HG02623 (cell line): Measurements from ENCODE around the gene ZMYM1.
"Not testable (repeated sequence)": the region's sequence is repeated elsewhere in the genome, so short reads cannot be mapped to it uniquely, and the experiment has no call there.

Source experiments
- ATAC-seq: cut with Tn5 transposase; IDR thresholded peaks from one replicate; pipeline ENCODE4 v1.9.1; 2021; ENCODE audit warnings: moderate library complexity; ENCODE audit not compliant: unreplicated experiment

ZMYM1 gene

GRCh38 chr1:35073265-35073811, 5.8 kb upstream of the ZMYM1 start:
- no peak for ATAC-seq

GRCh38 chr1:35076426-35076825, 2.8 kb upstream of the ZMYM1 start:
- not testable (repeated sequence) for ATAC-seq

- no peak for ATAC-seq
Measured at GRCh38 chr1:35080171-35080854, 1.1 kb downstream of the ZMYM1 start.

DNA sequence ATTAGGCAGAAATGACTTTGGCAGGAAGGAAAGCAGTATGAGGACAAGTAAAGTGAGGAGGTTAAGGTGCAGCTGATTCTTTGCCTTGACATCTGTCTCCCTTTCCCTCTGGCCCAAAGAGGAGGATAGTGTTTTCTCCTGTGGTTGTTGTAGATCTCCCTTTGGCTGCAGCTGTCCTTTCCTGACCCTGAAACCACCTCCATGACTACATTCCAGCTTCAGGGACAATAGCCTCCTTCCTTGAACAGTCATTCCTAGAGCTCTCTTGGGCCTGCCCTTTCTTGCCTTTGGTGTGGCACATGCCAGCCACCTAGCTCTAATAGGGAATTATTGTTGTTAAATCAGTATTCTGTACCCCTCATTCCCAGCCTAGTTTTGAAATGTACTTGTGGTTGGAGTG, 6.2 kb downstream of the ZMYM1 start:
- no peak for ATAC-seq

DNA sequence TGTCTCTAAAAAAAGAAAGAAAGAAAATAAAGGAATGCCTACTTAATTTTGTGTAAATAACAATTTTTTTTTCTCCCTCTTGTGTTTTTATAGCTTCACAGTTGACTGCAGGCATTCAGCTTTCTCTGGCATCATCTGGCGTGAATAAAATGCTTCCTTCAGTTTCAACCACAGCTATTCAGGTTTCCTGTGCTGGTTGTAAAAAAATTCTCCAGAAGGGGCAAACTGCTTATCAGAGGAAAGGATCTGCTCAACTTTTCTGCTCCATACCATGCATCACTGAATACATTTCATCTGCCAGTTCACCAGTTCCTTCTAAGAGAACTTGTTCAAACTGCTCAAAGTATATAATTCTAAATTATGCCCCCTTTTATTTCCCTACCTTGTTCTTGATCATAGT, 18.0 kb downstream of the ZMYM1 start:
- ATAC-seq: no peak

DNA sequence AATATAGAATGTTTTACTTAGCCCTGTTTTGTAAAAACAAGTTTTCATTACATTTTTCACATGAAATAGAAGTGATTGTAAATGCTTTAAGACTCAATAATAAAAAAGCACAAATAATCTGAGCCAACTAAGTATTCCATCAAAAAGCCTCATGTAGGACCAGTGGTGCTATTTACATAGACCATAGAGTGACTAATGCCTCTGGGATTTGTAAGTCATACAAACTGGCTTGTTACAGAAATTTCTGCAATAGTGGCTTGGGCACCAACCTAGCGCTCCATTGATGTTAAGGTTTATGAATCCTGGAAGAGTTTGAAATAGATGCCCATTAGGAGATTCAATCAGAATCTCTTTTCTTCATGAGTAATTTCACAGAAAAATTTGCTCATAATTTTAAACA, 31.9 kb downstream of the ZMYM1 start:
- no peak for ATAC-seq

DNA sequence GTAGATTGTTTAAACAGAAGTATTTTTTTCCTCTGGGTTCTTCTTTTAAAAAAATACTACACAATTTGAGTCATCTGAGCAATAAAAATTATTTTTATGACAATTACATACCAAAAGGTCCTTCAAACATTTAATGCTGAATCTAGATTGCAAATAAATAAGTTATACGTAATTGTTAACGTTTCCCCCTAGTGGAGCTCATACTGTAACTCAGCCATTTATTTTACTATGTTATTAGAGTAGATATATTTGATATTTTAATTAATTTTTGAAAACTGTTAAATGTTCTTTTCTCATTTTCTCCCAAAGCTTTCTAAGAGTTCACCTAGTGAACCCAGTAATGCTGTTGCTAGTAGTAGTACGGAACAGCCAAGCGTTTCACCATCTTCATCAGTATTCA, 33.5 kb downstream of the ZMYM1 start:
- ATAC-seq: no peak

DNA sequence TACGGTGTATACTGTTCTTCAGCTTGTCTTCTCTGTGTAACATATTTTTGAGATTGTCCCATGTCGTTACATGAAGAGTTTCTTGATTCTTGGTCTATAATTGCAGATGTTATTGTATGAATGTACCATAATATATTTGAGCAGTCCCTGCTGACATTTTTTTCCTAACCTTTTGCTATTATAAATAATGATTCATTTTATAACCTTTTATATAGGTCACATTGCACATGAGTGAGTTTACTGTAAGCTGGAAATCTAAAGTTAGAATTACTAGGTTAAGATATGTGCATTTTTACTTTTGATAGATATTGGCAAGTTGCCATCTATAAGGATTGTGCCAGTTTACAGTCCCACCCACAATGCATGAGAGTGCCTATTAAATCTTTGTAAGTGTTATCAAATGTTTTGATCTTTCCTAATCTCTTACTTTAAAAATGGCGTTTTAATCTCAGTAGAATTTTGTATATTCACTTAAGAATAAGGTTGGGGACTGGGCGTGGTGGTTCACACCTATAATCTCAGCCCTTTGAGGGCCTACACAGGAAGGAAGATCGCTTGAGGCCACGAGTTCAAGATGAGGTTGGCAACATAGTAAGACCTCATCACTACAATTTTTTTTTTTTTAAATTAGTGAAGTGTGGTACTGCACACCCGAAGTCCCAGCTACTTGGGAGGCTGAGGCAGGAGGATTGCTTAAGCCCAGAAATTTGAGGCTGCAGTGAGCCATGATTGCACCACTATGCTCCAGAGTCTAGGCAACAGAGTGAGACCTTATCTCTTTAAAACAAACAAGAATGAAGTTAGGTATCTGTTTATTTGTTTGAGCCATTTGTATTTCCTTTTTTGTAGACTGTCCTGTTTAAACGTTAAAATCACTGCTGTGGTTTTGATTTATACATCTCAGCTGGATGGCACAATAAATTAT, 36.5 kb downstream of the ZMYM1 start:
- no peak for ATAC-seq

GRCh38 chr1:35120458-35121133, 41.4 kb downstream of the ZMYM1 start:
- ATAC-seq: no peak

DNA sequence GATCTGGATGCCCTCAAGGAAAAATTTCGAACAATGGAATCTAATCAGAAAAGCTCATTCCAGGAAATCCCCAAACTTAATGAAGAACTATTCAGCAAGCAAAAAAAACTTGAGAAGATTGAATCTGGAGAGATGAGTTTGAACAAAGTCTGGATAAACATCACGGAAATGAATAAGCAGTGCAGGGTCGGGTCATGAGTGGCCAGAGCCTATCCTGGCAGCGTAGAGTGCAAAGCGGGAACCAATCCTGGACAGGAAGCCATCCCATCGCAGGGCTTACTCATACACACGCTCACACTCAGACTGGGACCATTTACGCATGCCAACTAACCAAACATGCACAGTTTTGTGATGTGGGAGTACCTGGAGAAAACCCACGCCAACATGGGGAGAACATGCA, 43.1 kb downstream of the ZMYM1 start:
- no peak for ATAC-seq

- no peak for ATAC-seq
Measured at GRCh38 chr1:35126546-35126945, 47.4 kb downstream of the ZMYM1 start.

- ATAC-seq: no peak
Measured at GRCh38 chr1:35129080-35129479, 49.9 kb downstream of the ZMYM1 start.

- no peak for ATAC-seq
Measured at GRCh38 chr1:35136780-35137179, 57.6 kb downstream of the ZMYM1 start.

- ATAC-seq: not testable (repeated sequence)
Measured at GRCh38 chr1:35137590-35137989, 58.4 kb downstream of the ZMYM1 start.

DNA sequence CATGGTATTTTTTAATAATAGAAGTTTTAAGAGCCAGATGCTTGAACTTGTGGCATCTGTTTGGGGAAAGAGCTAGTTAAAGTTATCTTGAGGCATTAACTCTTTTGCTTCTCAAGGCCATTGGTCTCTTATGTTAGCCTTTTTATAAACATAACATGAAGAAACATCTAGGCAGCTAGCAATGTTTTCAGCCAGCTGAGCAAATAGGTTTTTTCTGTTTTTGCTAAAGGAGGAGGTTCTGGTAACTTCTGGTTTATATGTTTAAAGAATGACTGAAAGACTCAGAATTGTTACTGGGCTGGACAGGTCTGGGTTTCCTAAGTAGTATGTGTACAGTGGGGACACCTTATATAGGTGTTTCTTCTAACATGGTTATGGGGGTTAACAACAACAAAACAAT, 63.1 kb downstream of the ZMYM1 start:
- ATAC-seq: not testable (repeated sequence)

DNA sequence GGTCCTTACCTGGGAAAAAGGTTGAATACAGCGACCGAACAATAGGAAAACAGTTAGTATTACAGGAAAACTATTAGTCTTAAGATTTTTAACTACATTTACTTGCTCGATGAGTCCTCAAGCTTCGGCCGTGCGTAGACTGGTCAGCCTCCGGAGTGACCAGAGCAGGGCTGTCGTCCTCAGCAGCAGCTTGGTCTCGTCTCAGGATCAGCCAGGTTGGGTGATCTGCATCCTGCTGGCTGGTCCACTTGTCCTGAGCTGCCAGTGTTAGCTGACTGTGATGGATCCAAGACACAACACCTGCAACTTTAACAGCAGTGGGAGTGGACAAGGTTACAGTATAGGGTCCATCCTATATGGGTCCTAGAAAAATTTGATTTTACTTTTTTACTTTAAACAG, 63.5 kb downstream of the ZMYM1 start:
- ATAC-seq: not testable (repeated sequence)

DNA sequence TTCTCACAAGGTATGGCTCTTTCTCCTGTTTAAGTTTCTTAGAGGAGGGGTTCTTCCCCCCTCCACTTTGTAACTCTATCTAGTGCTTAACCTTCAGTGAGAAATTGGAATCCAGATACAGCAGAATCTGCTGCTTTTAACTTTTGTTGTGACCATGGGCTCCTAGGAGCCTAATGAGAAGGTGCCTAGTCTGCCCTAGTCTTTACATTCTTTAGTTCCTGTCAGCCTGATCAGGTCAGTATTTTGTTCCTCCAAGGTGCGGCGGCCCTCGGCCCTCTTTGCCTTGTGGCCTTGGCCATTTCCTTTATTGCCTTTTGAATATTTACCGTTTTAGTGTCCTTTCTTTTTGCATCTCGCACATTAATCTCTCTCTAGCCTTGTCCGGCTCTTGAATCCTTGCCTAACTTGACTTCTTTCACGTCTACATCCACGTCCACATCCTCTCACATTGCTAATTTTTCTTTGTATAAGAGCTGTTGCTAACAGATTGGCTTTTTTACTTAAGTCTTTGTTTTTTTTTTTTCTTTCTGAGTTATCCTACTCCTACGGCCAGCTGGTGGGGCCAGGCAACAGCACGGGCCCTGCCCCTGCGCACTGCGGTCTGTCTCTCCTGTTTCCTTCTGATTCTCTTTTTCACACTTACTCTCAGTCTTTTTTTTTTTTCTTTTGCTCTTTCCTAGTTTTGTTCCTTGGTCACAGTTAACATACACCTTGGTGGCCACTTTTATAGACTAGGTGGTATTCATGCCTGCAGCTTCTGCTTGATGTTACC, 64.7 kb downstream of the ZMYM1 start:
- no peak for ATAC-seq

DNA sequence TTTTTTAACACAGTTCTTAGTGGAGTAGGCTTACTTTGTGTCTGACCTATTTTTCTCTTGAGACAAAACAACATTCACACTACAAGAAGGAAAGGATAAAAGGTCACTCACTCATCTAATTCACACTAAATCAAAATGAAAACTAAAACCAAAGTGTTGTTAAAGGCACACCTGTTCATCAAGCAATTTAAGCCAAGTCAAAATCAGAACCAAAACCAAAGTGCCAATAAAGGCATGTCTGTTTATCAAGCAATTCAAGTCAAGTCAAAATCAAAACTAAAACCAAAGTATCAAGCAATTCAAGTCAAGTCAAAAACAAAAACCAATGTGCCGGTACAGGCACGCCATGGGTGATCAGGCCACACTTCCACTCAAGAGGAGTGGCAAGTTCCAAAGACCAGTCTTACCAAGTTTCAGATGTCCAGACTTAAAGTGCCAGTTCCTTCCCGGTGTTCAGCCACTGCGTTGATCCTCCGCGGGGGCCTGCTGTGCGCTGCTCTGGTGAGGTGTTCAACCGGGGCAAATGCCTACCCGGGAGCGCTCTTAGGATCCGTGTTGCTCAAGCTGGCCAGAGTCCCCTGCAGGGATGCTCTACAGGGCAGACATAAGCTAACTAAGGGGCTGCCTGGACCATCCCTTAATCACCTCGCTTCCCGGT, 66.8 kb downstream of the ZMYM1 start:
- not testable (repeated sequence) for ATAC-seq

GRCh38 chr1:35151220-35151619, 72.0 kb downstream of the ZMYM1 start:
- ATAC-seq: no peak

DNA sequence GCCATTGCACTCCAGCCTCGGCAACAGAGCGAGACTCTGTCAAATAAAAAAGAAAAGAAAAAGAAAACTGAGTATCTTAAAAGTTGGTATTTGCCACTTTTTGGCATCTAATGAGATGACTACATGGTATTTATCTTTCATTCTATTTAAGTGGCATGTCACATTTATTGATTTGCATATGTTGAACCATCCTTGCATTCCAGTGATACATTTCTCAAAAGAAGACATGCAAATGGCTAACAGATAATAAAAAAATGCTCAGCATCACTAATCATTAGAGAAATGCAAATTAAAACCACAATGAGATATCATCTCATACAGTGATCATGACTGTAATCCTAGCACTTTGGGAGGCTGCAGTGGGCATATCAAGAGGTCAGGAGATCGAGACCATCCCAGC, 85.7 kb downstream of the ZMYM1 start:
- no peak for ATAC-seq
